HEK293 (cell line): Measurements from ENCODE around the gene HOXB4.
A peak's percentile ranks its signal among the peaks of the same experiment; 100 is the strongest.

Experiments
- BCL11B ChIP-seq: fragments of 450-650 bp; formaldehyde crosslinking; IDR thresholded peaks from 2 replicates; pipeline ENCODE4 v1.5.1; 2016; ENCODE audit warnings: low read depth, missing biosample characterization, missing genetic modification characterization
- EGR2 ChIP-seq: fragments of 450-650 bp; formaldehyde crosslinking; IDR thresholded peaks from 2 replicates; pipeline ENCODE4 v1.5.1; 2016; ENCODE audit warnings: low read depth, missing biosample characterization, missing genetic modification characterization
- GLI2 ChIP-seq: fragments of 450-650 bp; formaldehyde crosslinking; IDR thresholded peaks from 2 replicates; pipeline ENCODE4; 2017; ENCODE audit warnings: missing biosample characterization, missing genetic modification characterization, low read depth, borderline replicate concordance
- GLIS1 ChIP-seq: fragments of 450-650 bp; formaldehyde crosslinking; IDR thresholded peaks from 2 replicates; pipeline ENCODE4 v1.5.1; 2016; ENCODE audit warnings: missing biosample characterization, missing genetic modification characterization
- SP2 ChIP-seq: fragments of 450-650 bp; formaldehyde crosslinking; IDR thresholded peaks from 2 replicates; pipeline ENCODE4 v1.5.1; 2016; ENCODE audit warnings: missing biosample characterization, missing genetic modification characterization
- ZBTB48 ChIP-seq: fragments of 450-650 bp; formaldehyde crosslinking; IDR thresholded peaks from 2 replicates; pipeline ENCODE4 v1.5.1; 2016; ENCODE audit warnings: missing biosample characterization, missing genetic modification characterization
- ZFHX2 ChIP-seq: fragments of 450-650 bp; formaldehyde crosslinking; conservative IDR thresholded peaks from 2 replicates; pipeline ENCODE4 v1.5.1; 2016; ENCODE audit warnings: missing biosample characterization, missing genetic modification characterization
- ZNF112 ChIP-seq: fragments of 450-650 bp; formaldehyde crosslinking; IDR thresholded peaks from 2 replicates; pipeline ENCODE4 v1.5.0; 2017; ENCODE audit warnings: missing biosample characterization, missing genetic modification characterization
- ZNF138 ChIP-seq: fragments of 450-650 bp; formaldehyde crosslinking; IDR thresholded peaks from 2 replicates; pipeline ENCODE4 v1.5.1; 2016; ENCODE audit warnings: missing biosample characterization, missing genetic modification characterization, borderline replicate concordance
- ZNF16 ChIP-seq: fragments of 450-650 bp; formaldehyde crosslinking; IDR thresholded peaks from 2 replicates; pipeline ENCODE4 v1.5.1; 2016; ENCODE audit warnings: low read depth, missing biosample characterization, missing genetic modification characterization
- ZNF174 ChIP-seq: fragments of 450-650 bp; formaldehyde crosslinking; IDR thresholded peaks from 2 replicates; pipeline ENCODE4 v1.5.0; 2017; ENCODE audit warnings: missing biosample characterization, mild to moderate bottlenecking, missing genetic modification characterization
- ZNF175 ChIP-seq: fragments of 450-650 bp; formaldehyde crosslinking; IDR thresholded peaks from 2 replicates; pipeline ENCODE4 v1.5.1; 2016; ENCODE audit warnings: missing biosample characterization, missing genetic modification characterization
- ZNF202 ChIP-seq: fragments of 450-650 bp; formaldehyde crosslinking; IDR thresholded peaks from 2 replicates; pipeline ENCODE4 v1.5.1; 2016; ENCODE audit warnings: missing biosample characterization, missing genetic modification characterization, borderline replicate concordance
- ZNF211 ChIP-seq: fragments of 450-650 bp; formaldehyde crosslinking; IDR thresholded peaks from 2 replicates; pipeline ENCODE4 v1.5.1; 2016; ENCODE audit warnings: low read depth, missing biosample characterization, missing genetic modification characterization
- ZNF223 ChIP-seq: fragments of 450-650 bp; formaldehyde crosslinking; IDR thresholded peaks from 2 replicates; pipeline ENCODE4 v1.5.1; 2016; ENCODE audit warnings: missing biosample characterization, missing genetic modification characterization
- ZNF24 ChIP-seq: fragments of 450-650 bp; formaldehyde crosslinking; IDR thresholded peaks from 2 replicates; pipeline ENCODE4 v1.5.1; 2016; ENCODE audit warnings: missing biosample characterization, missing genetic modification characterization
- ZNF274 ChIP-seq, 2 experiments: fragments of 200-500 bp in 1 of 2; fragments of 450-650 bp in 1 of 2; sonication (Bioruptor generic) in 1 of 2; formaldehyde crosslinking in 1 of 2; IDR thresholded peaks; 2 replicates each; pipeline versions ENCODE4 v1.5.1 to v1.6.1; 2014 to 2016; ENCODE audit warnings: borderline replicate concordance in 1 of 2, inconsistent platforms in 1 of 2, low read length in 1 of 2, missing biosample characterization in 1 of 2, missing genetic modification characterization in 1 of 2
- ZNF302 ChIP-seq: fragments of 450-650 bp; formaldehyde crosslinking; IDR thresholded peaks from 2 replicates; pipeline ENCODE4 v1.5.1; 2016; ENCODE audit warnings: missing biosample characterization, missing genetic modification characterization, low read depth
- ZNF324 ChIP-seq: fragments of 450-650 bp; formaldehyde crosslinking; IDR thresholded peaks from 2 replicates; pipeline ENCODE4 v1.5.1; 2016; ENCODE audit warnings: missing biosample characterization, missing genetic modification characterization
- ZNF350 ChIP-seq: fragments of 450-650 bp; formaldehyde crosslinking; IDR thresholded peaks from 2 replicates; pipeline ENCODE4 v1.5.0; 2017; ENCODE audit warnings: missing biosample characterization, mild to moderate bottlenecking, missing genetic modification characterization
- ZNF391 ChIP-seq: fragments of 450-650 bp; formaldehyde crosslinking; IDR thresholded peaks from 2 replicates; pipeline ENCODE4 v1.5.1; 2016; ENCODE audit warnings: low read depth, missing biosample characterization, missing genetic modification characterization, borderline replicate concordance
- ZNF394 ChIP-seq: fragments of 450-650 bp; formaldehyde crosslinking; IDR thresholded peaks from 2 replicates; pipeline ENCODE4 v1.5.1; 2016; ENCODE audit warnings: missing biosample characterization, missing genetic modification characterization, mild to moderate bottlenecking, moderate library complexity, borderline replicate concordance
- ZNF510 ChIP-seq: fragments of 450-650 bp; formaldehyde crosslinking; IDR thresholded peaks from 2 replicates; pipeline ENCODE4 v1.5.1; 2018; ENCODE audit warnings: mild to moderate bottlenecking, missing genetic modification characterization, missing biosample characterization; ENCODE audit not compliant: insufficient replicate concordance
- ZNF521 ChIP-seq: fragments of 450-650 bp; formaldehyde crosslinking; IDR thresholded peaks from 2 replicates; pipeline ENCODE4 v1.5.1; 2017; ENCODE audit warnings: missing biosample characterization, mild to moderate bottlenecking, missing genetic modification characterization
- ZNF529 ChIP-seq: fragments of 450-650 bp; formaldehyde crosslinking; IDR thresholded peaks from 2 replicates; pipeline ENCODE4 v1.5.1; 2017; ENCODE audit warnings: missing genetic modification characterization, missing biosample characterization; ENCODE audit not compliant: insufficient replicate concordance
- ZNF558 ChIP-seq: fragments of 450-650 bp; formaldehyde crosslinking; IDR thresholded peaks from 2 replicates; pipeline ENCODE4 v1.5.1; 2016; ENCODE audit warnings: missing biosample characterization, missing genetic modification characterization
- ZNF623 ChIP-seq: fragments of 450-650 bp; formaldehyde crosslinking; IDR thresholded peaks from 2 replicates; pipeline ENCODE4 v1.5.1; 2016; ENCODE audit warnings: missing biosample characterization, missing genetic modification characterization
- ZNF677 ChIP-seq: fragments of 450-650 bp; IDR thresholded peaks from 2 replicates; pipeline ENCODE4 v1.5.0; 2018; ENCODE audit warnings: missing biosample characterization, mild to moderate bottlenecking, missing genetic modification characterization, moderate library complexity
- ZNF747 ChIP-seq: fragments of 450-650 bp; formaldehyde crosslinking; IDR thresholded peaks from 2 replicates; pipeline ENCODE4 v1.5.1; 2016; ENCODE audit warnings: missing biosample characterization, missing genetic modification characterization
- ZNF76 ChIP-seq: fragments of 450-650 bp; formaldehyde crosslinking; IDR thresholded peaks from 2 replicates; pipeline ENCODE4; 2016; ENCODE audit warnings: low read depth, missing biosample characterization, missing genetic modification characterization, borderline replicate concordance
- ZNF768 ChIP-seq: fragments of 450-650 bp; formaldehyde crosslinking; IDR thresholded peaks from 2 replicates; pipeline ENCODE4 v1.5.1; 2018; ENCODE audit warnings: missing biosample characterization, mild to moderate bottlenecking, missing genetic modification characterization
- ZNF792 ChIP-seq: fragments of 450-650 bp; formaldehyde crosslinking; IDR thresholded peaks from 2 replicates; pipeline ENCODE4 v1.5.1; 2016; ENCODE audit warnings: missing biosample characterization, missing genetic modification characterization
- ZNF830 ChIP-seq: fragments of 450-650 bp; IDR thresholded peaks from 2 replicates; pipeline ENCODE4 v1.5.0; 2018; ENCODE audit warnings: missing biosample characterization, missing genetic modification characterization, low read depth, mild to moderate bottlenecking, moderate library complexity
- ZXDB ChIP-seq: fragments of 450-650 bp; formaldehyde crosslinking; IDR thresholded peaks from 2 replicates; pipeline ENCODE4 v1.5.1; 2016; ENCODE audit warnings: missing biosample characterization, missing genetic modification characterization
- TF ChIP-seq, protein P1 (sequence below): fragments of 450-650 bp; formaldehyde crosslinking; IDR thresholded peaks from 2 replicates; pipeline ENCODE4 v1.5.1; 2017; ENCODE audit warnings: missing biosample characterization, missing genetic modification characterization
- TF ChIP-seq, protein P2 (sequence below): fragments of 450-650 bp; formaldehyde crosslinking; IDR thresholded peaks from 2 replicates; pipeline ENCODE4 v1.5.1; 2016; ENCODE audit warnings: missing biosample characterization, missing genetic modification characterization, low read depth
- TF ChIP-seq, protein P3 (sequence below): fragments of 450-650 bp; formaldehyde crosslinking; IDR thresholded peaks from 2 replicates; pipeline ENCODE4 v1.5.1; 2016; ENCODE audit warnings: missing biosample characterization, missing genetic modification characterization

Gene HOXB4

DNA sequence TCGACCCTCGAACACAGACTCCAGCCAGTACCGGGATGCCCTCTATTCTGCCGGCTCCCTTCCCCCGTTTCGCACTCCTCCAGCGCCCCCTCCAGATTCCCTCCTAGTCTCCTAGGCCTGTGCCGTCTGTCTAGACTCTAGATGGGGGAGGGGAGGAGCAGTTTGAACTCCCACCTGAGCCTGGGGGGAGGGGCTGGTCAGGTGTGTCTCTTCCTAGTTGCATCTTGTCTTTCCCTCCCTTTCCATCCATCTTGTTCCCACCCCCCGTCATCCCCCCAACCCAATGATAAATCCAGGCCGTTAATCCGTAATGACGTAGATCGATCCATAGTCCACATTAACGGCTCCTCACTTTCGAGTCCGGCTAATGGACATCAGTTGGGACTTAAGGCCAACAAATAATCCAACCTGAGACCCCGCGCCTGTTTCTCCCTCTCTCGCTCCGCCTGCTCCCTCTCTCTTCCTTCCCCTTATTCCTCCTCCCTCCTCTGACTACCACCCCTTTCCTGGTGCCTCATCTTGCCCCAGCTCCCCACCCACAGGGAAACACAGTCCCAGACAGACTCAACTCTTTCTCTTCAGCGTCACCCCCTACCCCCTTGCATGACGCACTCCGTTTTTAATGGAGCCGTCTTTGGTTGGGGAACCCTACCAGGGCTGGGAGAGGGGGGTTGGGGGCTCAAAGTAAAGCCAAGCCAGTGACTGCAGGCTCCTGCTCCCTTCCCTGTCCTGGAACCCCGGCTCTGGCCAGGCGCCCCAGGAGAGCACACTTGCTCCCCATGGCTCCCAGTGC is 18.8 kb upstream of the HOXB4 start (continued):
- TF ChIP-seq, protein P1, sequence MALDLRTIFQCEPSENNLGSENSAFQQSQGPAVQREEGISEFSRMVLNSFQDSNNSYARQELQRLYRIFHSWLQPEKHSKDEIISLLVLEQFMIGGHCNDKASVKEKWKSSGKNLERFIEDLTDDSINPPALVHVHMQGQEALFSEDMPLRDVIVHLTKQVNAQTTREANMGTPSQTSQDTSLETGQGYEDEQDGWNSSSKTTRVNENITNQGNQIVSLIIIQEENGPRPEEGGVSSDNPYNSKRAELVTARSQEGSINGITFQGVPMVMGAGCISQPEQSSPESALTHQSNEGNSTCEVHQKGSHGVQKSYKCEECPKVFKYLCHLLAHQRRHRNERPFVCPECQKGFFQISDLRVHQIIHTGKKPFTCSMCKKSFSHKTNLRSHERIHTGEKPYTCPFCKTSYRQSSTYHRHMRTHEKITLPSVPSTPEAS (tag by site-specific recombination), result 0 out of 2 replicates have a peak, but pooled peaks have one; percentile 8
- no peak for TF ChIP-seq ZNF830
- no peak for TF ChIP-seq ZNF324 (tag by site-specific recombination)
- TF ChIP-seq ZNF391 (tag by site-specific recombination), result no peak
- TF ChIP-seq ZXDB, result no peak
- TF ChIP-seq ZNF202, result no peak
- TF ChIP-seq ZNF76 (tag by site-specific recombination), result no peak; the same call in 1 of the 2 replicates
- TF ChIP-seq, protein P2, sequence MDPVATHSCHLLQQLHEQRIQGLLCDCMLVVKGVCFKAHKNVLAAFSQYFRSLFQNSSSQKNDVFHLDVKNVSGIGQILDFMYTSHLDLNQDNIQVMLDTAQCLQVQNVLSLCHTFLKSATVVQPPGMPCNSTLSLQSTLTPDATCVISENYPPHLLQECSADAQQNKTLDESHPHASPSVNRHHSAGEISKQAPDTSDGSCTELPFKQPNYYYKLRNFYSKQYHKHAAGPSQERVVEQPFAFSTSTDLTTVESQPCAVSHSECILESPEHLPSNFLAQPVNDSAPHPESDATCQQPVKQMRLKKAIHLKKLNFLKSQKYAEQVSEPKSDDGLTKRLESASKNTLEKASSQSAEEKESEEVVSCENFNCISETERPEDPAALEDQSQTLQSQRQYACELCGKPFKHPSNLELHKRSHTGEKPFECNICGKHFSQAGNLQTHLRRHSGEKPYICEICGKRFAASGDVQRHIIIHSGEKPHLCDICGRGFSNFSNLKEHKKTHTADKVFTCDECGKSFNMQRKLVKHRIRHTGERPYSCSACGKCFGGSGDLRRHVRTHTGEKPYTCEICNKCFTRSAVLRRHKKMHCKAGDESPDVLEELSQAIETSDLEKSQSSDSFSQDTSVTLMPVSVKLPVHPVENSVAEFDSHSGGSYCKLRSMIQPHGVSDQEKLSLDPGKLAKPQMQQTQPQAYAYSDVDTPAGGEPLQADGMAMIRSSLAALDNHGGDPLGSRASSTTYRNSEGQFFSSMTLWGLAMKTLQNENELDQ, result no peak
- TF ChIP-seq ZNF24 (tag by site-specific recombination), result no peak
- TF ChIP-seq ZNF521 (tag by site-specific recombination), result no peak
- TF ChIP-seq EGR2 (tag by site-specific recombination), result peak; percentile 46
- peak; percentile 79 for TF ChIP-seq BCL11B (tag by site-specific recombination)
- 0 out of 2 replicates have a peak, but pooled peaks have one; percentile 58 for TF ChIP-seq ZNF223 (tag by site-specific recombination)
- no peak for TF ChIP-seq ZNF138 (tag by site-specific recombination)
- TF ChIP-seq ZNF394 (tag by site-specific recombination), result no peak
- TF ChIP-seq SP2, result peak; percentile 74
- TF ChIP-seq ZNF175, result no peak
- TF ChIP-seq ZNF510 (tag by site-specific recombination), result no peak
- TF ChIP-seq ZNF211 (tag by site-specific recombination), result no peak
- peak; percentile 54; the same call in 1 of the 2 replicates for TF ChIP-seq ZBTB48 (tag by site-specific recombination)
- no peak for TF ChIP-seq ZNF350
- TF ChIP-seq ZNF112 (tag by site-specific recombination), result no peak
- TF ChIP-seq ZNF768, result no peak
- TF ChIP-seq GLIS1, result no peak
- TF ChIP-seq GLI2 (tag by site-specific recombination), result no peak
- no peak for TF ChIP-seq ZNF677 (tag by site-specific recombination)
- TF ChIP-seq, protein P3, sequence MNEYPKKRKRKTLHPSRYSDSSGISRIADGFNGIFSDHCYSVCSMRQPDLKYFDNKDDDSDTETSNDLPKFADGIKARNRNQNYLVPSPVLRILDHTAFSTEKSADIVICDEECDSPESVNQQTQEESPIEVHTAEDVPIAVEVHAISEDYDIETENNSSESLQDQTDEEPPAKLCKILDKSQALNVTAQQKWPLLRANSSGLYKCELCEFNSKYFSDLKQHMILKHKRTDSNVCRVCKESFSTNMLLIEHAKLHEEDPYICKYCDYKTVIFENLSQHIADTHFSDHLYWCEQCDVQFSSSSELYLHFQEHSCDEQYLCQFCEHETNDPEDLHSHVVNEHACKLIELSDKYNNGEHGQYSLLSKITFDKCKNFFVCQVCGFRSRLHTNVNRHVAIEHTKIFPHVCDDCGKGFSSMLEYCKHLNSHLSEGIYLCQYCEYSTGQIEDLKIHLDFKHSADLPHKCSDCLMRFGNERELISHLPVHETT (tag by site-specific recombination), result 0 out of 2 replicates have a peak, but pooled peaks have one; percentile 23
- peak; percentile 54 for TF ChIP-seq ZFHX2 (tag by site-specific recombination)
- no peak for TF ChIP-seq ZNF747
- TF ChIP-seq ZNF792 (tag by site-specific recombination), result no peak
- TF ChIP-seq ZNF274 (IDR thresholded peaks at IDR 0.05; ENCODE audit: low read length), result no peak
- no peak for TF ChIP-seq ZNF274 (tag by site-specific recombination; IDR thresholded peaks at IDR 0.05; ENCODE audit: borderline replicate concordance)
- no peak for TF ChIP-seq ZNF558
- no peak for TF ChIP-seq ZNF529 (tag by site-specific recombination)
- no peak for TF ChIP-seq ZNF174 (tag by site-specific recombination)
- TF ChIP-seq ZNF623, result no peak
- TF ChIP-seq ZNF16 (tag by site-specific recombination), result no peak
- no peak for TF ChIP-seq ZNF302 (tag by site-specific recombination)
